ENCODE results near the gene NEU3. TPM values are rescaled to one million over a fixed set of nuclear protein-coding genes. Genes with fewer than 3 reads are reported as not detected.
"Not testable (repeated sequence)": the region's sequence is repeated elsewhere in the genome, so short reads cannot be mapped to it uniquely, and the experiment has no call there.

The NEU3 gene
- polyA plus RNA-seq, 1 donor, result 23.1 TPM

DNA sequence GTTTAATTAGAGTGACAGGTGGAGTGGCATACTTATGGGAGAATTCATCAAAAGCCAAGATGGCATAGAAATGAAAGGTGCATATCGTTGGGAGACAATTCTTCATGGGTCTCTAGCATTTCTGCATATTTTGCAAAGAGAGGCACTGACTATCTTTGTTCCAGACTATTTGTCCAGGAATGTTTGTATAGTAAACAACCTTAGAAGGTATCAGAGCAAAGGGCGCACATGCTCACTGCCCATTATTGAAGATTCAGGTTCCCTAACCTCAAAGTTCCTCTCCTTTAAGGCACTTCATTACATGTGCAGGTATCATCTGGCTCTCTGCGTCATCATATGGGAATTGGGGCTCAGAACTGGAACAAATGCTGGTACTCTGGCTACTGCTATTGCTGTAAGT, 4.7 kb upstream of the NEU3 start:
- no peak for DNase-seq (ENCODE audit: low read depth)

DNA sequence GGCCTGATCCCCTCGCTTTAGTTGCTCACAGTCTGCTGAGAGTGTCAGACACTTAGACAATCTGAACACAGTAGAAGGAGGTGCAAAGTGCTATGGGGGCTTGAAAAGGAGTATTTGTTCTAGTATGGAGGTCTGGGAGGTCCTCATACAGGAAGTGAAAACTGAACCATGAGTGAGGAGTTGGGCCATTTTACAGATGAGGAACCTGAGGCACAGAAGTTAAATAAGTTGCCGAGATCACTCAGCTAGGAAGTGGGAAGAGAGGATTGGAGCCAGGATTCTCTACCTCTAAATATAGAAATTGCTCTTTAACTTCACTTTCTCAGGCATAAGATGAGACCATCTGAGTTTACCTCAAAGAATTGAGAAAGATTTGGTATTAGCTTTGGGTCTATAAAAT, 4.0 kb upstream of the NEU3 start:
- no peak for DNase-seq (ENCODE audit: low read depth)

DNA sequence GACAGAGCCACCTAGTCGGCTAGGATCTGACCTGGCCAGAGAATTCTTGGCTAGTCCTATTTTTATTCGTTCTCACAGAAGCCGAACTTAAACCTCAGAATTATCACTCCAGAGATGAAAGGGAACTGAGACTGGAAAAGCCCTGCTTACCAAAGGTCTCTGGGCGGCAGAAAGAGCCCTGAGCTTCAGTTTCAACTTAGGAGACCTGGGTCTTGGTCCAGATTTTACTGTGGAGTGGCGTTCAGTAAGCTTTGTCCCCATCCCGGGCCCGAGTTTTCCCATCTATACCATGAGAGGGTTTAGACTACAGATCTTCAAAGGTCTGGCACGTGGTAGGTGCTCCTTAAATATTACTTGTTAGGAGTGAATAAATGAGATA, 516 bp downstream of the NEU3 start:
- DNase-seq (ENCODE audit: low read depth), result no peak

DNA sequence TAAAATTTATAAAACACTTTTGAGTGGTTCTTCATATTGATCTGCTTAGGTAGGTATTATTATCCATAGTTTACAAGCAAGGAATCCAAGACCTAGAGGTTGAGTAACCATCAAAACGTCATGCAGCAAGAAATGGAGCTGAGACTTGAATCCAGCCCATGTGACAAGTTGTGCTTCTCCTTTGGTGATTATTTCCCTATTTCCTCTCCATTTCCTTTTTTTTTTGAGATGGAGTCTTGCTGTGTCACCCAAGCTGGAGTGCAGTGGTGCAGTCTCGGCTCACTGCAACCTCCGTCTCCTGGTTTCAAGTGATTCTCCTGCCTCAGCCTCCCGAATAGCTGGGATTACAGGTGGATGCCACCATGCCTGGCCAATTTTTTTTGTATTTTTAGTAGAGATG, 1.4 kb downstream of the NEU3 start:
- not testable (repeated sequence) for DNase-seq (ENCODE audit: low read depth)

DNA sequence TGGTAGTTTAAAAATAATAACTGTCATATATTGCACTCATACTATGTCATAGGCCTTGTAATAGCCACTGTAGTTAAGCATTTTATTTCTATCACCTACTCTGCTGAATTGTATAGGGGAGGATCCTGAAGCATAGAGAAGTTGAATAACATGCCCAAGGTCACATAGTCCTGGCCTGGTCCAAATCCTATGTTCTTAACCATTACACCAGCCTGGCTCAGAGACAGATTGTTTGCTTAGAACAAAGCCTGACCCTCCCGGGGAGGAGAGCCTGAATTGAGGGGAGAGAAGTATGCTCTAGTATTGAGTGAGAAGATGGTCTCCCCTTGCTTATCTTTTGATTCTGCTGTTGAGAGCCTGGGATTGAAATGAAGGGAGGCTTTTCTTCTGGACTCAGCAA, 2.2 kb downstream of the NEU3 start:
- DNase-seq (ENCODE audit: low read depth), result no peak

DNA sequence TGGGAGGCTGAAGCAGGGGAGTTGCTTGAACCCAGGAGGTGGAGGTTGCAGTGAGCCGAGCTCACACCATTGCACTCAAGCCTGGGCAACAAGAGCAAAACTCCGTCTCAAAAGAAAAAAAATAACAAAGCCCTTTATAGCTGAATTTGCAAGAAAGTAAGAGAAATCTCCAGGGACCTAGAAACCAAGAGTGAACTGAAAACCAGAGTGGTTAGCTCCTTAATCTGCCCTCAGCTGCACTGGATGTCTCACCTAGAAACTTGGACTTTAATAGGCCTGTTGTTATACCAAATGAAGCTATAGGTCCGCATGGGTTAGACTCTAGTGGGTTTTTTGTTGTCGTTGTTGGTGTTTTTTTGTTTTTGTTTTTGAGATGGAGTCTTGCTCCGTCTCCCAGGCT, 4.1 kb downstream of the NEU3 start:
- DNase-seq (ENCODE audit: low read depth), result no peak

DNA sequence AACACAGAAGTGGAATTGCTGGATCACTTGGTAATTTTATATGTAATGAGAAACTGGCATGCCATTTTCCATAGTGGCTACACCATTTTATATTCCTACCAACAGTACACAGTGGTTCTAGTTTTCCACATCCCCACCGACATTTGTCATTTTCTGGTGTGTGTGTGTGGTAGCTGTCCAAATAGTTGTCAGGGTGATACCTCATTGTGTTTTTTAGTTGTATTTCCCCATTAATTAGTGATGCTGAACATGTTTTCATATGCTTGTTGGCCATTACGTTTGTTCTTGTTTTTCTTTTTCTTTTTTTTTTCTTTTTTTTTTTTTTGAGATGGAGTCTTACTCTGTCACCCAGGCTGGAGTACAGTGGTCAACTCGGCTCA, 12.2 kb downstream of the NEU3 start:
- DNase-seq (ENCODE audit: low read depth), result no peak

DNA sequence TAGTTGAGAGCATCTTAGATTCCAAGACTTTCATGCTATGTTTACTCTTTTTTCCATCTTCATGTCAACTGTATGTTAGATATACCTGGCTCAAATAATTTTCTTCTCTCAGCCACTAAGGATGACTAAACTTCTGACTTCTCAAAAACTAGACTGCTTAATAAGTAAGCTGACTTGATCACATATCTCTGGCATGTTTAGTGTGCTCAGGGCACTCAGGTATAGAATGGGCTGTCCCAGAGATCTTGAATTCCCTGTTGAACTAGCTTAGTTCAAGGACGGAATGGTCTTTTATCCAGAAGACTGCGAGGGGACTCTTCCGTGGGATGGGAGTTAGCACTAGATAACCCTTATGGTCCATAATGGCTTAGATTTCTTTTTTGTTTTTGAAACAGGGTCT, 13.0 kb downstream of the NEU3 start:
- no peak for DNase-seq (ENCODE audit: low read depth)

DNA sequence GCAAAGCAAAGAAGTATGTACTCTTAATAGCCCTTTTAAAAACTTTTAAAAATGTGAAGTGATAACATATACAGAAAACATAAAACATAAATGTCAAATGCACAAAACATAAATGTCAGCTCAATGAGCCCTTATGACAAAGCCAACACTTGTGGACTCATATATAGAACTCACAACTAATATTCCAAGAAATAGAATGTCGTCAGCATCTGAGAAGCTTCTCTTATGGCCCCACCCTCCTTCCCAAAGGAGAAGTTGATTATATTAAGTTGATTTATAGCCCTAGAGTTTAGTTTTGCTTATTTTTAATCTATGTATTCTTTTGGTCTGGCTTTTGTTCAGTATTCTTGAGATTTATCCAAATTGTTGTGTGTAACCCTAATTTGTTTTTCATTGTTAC, 13.8 kb downstream of the NEU3 start:
- DNase-seq (ENCODE audit: low read depth), result no peak

DNA sequence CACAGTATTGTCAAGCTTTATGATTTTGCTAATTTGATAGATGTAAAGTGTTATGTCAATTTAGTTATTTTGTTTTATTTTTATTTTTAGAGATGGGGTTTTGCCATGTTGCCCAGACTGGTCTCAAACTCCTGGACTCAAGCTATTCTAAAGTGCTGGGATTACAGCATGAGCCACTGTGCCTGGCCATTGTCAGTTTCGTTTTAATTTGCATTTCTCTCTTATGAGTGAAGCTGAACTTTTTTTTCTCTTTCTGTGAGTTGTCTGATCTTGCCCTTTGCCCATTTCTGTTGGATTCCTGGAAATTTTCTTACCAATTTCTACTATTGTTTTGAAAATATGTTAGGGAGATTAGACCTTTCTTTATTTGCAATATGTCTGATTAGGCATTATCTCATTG, 15.5 kb downstream of the NEU3 start:
- no peak for DNase-seq (ENCODE audit: low read depth)

DNA sequence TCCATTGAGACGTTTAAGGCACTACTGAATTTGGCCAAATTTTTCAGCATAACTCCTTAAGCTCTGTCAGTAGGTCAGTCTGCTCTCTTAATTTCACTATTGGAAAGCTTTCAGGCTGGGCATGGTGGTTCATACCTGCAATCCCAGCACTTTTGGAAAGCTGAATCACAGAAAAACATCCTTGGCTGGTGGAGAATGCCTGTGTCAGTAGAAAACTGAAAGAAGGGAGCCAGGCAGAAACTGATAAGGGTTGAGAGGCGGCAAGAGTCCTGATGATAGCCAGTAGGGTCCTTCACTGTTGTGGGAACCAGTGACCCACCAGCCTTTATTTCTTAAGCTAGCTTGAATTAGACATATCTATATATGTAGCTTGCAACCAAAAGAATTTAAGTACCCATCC, 22.6 kb downstream of the NEU3 start:
- DNase-seq (ENCODE audit: low read depth), result no peak

DNA sequence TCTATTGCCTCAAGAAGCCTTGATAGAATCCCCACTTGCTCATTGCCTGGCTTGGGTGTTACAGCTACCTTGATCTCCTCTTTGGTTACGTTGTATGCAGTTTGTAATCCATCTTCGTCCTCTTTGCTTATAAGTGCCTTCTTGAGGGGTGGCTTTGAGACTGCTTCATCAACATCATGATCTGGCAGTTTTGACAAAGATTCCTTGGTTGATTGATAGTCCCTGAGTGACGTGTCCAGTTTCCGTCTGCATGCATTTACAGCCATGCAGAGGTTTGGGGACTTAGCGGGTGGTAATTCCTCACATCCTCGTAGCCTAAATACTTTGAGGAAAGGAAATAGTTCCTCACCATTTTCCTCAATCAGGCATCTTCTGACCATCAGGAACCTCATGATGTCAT, 23.1 kb downstream of the NEU3 start:
- DNase-seq (ENCODE audit: low read depth), result no peak

DNA sequence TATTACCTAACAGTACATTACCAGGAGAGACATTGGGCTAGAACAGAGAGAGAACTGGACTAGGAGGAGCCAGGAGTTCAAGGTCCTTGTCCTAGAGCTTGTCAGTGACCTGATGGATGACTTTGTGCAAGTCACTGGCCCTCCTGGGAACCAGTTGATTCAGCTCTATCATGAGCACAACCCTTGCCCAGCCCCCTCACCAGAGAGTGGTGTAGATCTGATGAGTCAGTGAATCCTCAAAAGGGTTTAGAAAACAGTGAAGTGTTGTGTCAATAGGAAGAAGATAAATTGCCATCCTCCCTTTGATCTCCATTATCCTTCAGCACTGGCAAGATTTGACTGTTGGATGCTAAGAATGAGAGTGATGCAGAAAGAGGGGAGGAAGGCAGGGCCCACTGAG, 24.3 kb downstream of the NEU3 start:
- no peak for DNase-seq (ENCODE audit: low read depth)

DNA sequence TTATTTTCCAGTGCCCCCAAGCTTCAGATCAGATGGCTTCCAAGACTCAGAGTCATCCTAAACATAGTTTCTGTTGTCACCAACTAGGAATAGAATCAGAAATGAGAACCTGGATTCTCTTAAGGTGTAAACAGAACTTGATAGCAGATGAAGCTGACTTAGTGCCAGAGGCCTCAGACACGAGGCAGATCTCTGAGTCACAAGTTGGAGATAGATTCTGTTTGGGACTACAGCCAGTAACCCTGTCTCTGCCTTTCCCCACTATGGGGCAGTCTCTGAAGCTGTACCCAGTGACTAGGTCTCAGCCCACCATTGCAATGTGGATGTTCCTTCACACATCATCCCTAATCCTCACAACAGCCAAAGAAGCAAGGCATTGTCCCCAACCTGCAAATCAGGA, 25.4 kb downstream of the NEU3 start:
- peak; percentile 9 for DNase-seq (ENCODE audit: low read depth)

DNA sequence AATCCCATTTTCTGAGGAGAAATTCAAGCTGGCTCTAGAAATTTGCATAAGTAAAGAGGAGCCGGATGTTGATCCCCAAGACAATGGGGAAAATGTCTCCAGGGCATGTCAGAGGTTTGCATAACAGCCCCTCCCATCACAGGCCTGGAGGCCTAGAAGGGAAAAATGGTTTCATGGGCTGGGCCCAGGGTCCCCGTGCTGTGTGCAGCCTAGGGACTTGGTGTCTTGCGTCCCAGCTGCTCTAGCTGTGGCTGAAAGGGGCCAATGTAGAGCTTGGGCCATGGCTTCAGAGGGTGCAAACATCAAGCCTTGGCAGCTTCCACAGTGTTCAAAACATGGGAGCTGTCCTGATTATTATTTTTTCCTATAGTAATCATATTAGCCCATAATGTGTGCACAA, 30.5 kb downstream of the NEU3 start:
- not testable (repeated sequence) for DNase-seq (ENCODE audit: low read depth)

DNA sequence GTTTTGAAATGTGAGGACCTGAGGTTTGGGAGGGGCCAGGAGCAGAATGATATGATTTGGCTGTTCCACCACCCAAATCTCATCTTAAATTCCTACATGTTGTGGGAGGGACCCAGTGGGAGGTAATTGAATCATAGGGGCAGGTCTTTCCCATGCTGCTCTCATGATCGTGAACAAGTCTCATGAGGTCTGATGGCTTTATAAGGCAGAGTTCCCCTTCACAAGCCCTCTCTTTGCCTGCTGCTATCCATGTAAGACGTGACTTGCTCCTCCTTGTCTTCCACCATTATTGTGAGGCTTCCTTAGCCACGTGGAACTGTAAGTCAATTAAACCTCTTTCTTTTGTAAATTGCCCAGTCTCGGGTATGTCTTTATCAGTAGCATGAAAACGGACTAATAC, 31.6 kb downstream of the NEU3 start:
- not testable (repeated sequence) for DNase-seq (ENCODE audit: low read depth)

DNA sequence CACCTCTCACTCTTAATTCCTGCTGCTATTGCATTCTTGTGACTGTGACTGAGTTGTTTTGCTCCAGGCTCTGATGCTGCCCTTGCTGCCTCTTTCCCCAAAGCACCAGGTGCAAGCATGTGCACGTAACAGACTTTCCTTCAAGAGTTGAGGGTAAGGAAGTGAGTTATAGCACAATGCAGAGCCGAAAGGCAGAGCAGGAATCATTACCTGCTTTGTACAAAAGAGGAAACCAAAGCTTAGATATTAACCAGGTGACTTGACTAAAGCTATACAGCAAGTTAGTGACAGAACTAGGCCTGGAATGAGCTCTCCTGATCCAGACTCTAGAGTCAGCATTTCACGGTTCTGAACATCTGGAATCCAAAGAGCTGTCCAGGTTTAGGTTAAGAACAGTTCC, 33.6 kb downstream of the NEU3 start:
- no peak for DNase-seq (ENCODE audit: low read depth)

DNA sequence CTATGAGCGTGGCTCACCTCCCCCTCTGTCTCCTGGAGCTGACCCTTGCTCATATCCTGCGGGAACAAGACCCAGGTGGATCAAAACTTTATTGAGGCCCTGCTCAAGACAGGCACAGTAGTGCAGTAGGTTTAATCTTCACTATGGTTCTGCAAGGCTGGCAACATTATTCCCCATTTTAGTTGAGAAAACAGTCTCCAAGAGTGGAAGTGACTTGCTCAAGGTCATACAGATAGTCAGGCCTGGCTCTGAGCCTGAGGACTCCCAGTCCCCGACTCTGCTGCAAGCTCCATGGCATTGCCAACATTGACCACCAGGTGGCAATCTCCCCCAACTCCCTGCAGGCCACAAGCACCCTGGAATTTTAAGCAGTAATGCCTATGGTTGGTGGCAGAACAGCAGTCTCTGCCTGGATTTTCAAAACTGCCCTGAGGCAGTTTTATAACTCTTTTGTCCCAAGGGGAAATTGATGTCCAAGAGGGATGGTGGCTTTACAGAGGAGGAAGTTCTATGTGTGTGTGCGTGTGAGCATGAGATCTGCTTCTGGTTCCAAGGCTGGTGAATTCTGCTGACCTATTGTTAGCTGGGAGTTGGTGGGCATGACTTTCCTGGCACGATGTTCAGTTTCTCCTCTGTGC, 34.1 kb downstream of the NEU3 start:
- DNase-seq (ENCODE audit: low read depth), result peak; percentile 35

DNA sequence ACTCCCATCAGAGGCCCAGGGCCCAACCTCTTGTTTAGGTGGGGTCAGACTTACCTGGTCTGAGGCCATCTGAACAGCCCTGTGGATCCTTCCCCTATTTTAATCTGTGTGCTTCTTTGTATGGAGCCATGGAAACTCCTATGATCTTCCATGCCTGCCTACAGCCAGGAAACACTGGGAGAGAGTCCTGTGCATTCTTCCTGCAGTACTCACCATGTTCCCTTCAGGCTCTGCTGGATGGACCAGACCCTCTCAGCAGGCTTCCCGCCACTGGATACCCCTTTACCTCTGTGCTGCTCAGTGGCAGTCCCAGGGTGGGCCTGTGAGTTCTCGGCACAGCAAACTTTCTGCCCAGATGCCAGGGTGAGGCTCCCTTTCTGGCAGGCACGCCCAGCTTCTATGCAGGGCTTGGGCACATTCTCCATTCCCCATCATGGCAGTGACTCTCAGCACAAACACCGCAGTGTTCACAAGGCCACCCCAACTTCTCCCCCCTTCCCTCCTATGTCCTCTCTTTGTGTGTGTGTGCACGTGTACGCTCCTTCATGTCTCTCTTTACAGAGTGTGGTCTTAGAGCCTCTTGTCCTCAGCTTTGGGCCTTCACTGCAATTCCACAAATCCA, 34.8 kb downstream of the NEU3 start:
- no peak for DNase-seq (ENCODE audit: low read depth)

DNA sequence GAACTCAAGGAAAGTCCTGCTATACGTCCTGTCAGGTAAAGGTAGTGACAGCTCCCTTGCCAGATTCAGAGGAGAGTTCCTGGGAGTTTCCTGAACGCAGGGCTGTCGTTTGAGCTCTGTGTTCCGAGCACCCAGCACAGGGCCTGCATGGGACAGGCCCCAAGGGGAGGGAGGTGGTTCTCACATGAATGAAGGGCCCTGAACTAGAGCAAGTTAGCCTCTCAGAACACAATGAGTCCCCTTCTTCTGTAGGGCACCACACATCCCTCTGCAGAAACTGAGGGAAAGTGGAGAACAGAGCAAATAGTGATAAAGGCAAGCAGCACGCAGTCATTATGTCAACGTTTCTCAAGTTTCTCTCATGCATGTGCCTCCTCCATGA, 35.3 kb downstream of the NEU3 start:
- DNase-seq (ENCODE audit: low read depth), result no peak

DNA sequence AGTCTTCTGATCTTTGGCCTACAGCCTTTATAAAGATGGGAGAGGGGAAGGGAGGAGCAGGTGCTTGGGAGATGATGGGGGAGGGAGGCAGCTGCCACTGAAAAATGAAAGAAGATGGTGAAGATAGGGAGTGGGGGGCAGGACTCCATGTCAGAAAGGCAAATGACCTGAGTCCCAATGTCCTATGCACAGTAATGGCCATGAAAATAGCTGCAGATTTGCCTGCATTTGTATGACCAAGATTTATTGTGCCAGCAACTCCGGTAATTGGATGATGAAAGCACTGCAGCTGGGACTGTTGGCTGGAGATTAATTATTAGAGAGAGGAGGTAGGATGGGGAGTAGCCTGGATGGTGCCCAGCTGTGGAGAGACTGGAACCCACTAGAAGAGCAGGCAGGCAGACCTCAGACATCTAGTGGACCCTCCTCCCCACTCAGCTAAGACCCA, 36.1 kb downstream of the NEU3 start:
- DNase-seq (ENCODE audit: low read depth), result no peak

DNA sequence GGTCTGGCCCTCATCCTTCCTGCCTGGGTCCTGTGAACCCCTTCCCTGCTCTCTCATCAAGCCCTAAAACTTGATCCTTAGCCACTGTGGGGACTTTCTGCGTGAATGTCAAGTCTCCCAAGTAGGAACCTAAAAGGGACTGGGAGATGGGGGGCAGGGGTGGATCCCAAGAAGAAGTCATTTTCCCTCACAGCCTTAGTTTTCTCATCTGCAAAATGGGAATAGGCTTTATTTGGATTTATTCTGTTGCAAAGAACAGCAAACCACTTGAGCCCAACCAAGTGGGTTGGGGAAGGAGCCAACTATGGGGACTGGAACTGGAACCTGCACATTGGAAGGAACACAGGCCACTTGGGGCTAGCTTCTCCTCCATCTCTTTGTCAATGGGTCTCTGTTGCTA, 36.8 kb downstream of the NEU3 start:
- DNase-seq (ENCODE audit: low read depth), result no peak

DNA sequence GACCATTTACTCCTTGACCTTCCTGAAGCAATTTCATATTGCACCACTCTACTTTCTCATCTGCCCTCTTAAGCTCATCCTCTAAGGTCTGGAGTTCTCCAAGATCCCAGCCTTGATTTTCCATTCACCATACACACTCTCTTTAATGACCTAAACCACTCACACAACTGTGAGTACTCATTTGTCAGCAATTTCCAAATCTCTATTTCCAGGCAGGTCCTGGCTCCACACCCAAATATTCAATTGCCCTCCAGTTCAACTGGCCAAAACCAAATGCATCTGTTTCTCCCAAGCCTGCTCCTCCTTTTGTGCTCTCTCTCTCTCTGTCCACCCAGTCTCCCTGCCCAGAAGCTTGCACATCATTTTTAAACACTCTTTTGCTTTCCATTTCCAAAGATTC, 39.6 kb downstream of the NEU3 start:
- DNase-seq (ENCODE audit: low read depth), result no peak

DNA sequence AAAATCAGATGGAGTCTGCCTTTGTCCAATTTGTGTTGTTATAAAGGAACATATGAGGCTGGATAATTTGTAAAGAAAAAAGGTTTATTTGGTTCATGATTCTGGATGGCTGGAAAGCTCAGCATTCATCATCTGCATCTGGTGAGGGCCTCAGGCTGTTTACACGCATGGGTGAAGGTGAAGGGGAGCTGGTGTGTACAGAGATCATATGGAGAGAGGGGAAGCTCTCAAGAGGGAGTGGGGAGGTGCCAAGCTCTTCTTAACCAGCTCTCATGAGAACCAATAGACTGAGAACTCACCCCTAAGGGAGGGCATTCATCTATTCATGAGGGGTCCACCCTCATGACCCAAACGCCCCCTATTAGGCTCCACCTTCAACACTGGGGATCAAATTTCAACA, 40.0 kb downstream of the NEU3 start:
- DNase-seq (ENCODE audit: low read depth), result no peak

Measured in forelimb muscle (tissue), 1 donor.